ENCODE measurements around the gene FOXO3. TPM values are rescaled to one million over a fixed set of nuclear protein-coding genes. Genes with fewer than 3 reads are reported as not detected.

FOXO3 gene
- total RNA-seq, 4 donors from 2014 or later, result 34.3 to 61.1 (median 49.7) TPM

DNA sequence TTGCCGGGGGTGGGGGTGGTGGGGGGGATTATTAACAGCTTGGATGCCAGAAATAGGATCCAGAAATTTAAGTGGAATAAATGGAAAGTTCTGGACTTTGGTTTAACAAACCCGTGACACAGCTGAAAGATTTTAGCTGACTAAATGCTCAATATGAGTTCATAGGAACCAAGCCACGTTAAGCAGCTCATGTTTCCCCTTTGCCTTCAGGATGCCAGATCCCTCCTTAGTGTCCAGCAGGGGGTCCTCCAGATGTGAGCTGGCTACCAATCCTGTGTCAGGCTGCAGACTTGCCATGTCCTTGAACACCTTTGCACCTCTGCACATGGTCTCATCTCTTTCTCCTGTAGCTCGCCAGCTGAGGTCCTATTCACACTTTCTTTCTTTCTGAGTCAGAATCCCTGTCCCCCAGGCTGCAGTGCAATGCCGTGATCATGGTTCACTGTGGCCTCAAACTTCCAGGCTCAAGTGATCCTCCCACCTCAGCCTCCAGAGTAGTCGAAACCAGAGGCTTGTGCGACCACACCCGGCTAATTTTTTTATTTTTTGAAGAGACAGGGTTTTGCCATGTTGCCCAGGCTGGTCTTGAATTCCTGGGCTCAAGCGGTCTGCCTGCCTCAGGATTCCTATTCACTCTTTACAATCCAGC lies 154.2 kb downstream of the FOXO3 start:
- no peaks in the 10 kb centered on the region for H3K27me3 ChIP-seq
- DNase-seq, result no peak
- H3K4me3 ChIP-seq, result no peak overlapping the region
- H3K36me3 ChIP-seq, result no peaks in the 10 kb centered on the region
- H3K9me3 ChIP-seq, result no peaks in the 10 kb centered on the region
- H3K4me1 ChIP-seq, result no peaks in the 10 kb centered on the region
- no peak for TF ChIP-seq POLR2A (IDR thresholded peaks at IDR 0.05)
- TF ChIP-seq, protein P1, sequence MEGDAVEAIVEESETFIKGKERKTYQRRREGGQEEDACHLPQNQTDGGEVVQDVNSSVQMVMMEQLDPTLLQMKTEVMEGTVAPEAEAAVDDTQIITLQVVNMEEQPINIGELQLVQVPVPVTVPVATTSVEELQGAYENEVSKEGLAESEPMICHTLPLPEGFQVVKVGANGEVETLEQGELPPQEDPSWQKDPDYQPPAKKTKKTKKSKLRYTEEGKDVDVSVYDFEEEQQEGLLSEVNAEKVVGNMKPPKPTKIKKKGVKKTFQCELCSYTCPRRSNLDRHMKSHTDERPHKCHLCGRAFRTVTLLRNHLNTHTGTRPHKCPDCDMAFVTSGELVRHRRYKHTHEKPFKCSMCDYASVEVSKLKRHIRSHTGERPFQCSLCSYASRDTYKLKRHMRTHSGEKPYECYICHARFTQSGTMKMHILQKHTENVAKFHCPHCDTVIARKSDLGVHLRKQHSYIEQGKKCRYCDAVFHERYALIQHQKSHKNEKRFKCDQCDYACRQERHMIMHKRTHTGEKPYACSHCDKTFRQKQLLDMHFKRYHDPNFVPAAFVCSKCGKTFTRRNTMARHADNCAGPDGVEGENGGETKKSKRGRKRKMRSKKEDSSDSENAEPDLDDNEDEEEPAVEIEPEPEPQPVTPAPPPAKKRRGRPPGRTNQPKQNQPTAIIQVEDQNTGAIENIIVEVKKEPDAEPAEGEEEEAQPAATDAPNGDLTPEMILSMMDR (IDR thresholded peaks at IDR 0.05), result no peak
- no peak overlapping the region for H3K27ac ChIP-seq

DNA sequence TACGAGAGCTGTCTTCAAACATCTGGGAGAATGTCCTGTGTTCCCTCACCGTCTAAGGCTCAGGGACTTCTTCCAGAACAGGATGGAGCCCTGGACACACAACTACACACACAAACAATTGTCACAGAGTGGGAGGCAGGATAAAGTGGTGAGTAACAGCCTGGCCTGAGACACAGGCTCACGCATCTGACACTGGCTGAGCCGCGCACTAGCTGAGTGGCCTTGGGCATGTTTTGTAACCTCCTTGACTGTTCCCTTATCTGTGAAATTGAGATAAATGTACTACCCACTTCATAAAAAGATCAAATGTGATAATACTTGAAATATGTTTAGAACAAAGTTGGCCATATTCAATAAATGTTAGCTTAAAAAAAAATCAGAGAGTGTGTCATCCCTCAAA lies 155.1 kb downstream of the FOXO3 start:
- no peaks in the 10 kb centered on the region for H3K9me3 ChIP-seq
- no peak for TF ChIP-seq POLR2A (IDR thresholded peaks at IDR 0.05)
- TF ChIP-seq, protein P1 (IDR thresholded peaks at IDR 0.05), result no peak
- no peaks in the 10 kb centered on the region for H3K4me1 ChIP-seq
- no peak overlapping the region for H3K27ac ChIP-seq
- no peak for DNase-seq
- no peak overlapping the region for H3K4me3 ChIP-seq
- no peaks in the 10 kb centered on the region for H3K36me3 ChIP-seq
- no peaks in the 10 kb centered on the region for H3K27me3 ChIP-seq

DNA sequence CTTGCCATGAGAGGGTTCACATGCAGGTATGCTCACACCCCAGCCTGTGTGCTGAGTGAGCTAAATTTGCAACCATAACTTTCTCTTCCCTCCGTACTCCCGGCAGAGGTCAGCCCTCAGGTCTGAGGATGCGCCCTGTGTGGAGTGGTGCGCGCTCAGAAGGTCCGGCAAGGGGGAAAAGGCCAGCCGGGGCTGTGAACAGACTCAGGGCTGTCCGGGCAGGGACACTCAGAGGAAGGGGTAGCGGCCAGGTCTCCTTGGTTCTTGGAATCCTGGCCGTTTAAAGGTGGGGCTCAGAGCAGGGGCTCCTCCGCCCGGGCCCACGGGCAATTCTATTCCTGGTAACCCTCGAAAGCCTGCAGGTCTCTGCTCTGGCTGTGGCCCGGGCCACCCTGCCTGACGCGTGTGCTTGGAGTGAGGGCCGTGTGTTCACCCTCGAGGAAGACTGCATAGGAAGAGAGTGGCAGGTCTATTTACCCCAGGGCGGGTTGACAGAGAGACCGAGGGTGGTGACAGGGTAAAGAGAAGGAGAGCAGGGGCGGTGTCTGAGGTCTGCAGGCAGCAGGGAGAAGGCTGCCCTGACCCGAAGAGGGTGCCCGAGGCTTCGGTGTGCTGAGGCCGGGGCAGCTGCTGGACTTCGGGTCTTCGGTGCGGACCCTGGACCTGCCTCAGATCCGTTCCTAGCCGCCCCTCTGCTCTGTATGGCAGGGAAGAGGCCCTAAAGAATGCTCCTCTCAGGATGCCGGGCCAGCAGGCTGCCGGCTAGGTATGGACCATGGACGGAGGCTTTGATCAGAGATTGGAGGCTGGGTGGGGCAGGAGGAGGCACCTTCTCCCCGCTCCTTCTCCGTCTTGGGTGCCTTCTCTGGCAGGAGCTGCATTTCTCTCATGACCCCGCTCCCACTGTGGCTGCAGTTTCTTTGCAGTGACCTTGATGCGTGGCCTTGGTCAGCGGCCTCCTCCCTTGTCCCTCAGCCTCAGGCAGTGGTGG lies 156.4 kb downstream of the FOXO3 start:
- H3K27ac ChIP-seq, result no peak overlapping the region
- peak in 1 of 3 donors; percentile 38 for DNase-seq
- no peaks in the 10 kb centered on the region for H3K27me3 ChIP-seq
- no peaks in the 10 kb centered on the region for H3K9me3 ChIP-seq
- H3K4me1 ChIP-seq, result no peaks in the 10 kb centered on the region
- TF ChIP-seq, protein P1 (IDR thresholded peaks at IDR 0.05), result no peak
- no peak for TF ChIP-seq POLR2A (IDR thresholded peaks at IDR 0.05)
- H3K36me3 ChIP-seq, result no peaks in the 10 kb centered on the region
- H3K4me3 ChIP-seq, result no peak overlapping the region

- no peaks in the 10 kb centered on the region for H3K4me1 ChIP-seq
- H3K4me3 ChIP-seq, result no peak overlapping the region
- DNase-seq, result no peak
- H3K27ac ChIP-seq, result no peak overlapping the region
- no peaks in the 10 kb centered on the region for H3K36me3 ChIP-seq
- no peaks in the 10 kb centered on the region for H3K9me3 ChIP-seq
- TF ChIP-seq POLR2A (IDR thresholded peaks at IDR 0.05), result no peak
- TF ChIP-seq, protein P1 (IDR thresholded peaks at IDR 0.05), result no peak
- no peaks in the 10 kb centered on the region for H3K27me3 ChIP-seq
Observed at GRCh38 chr6:108719477-108719876, 158.8 kb downstream of the FOXO3 start.

DNA sequence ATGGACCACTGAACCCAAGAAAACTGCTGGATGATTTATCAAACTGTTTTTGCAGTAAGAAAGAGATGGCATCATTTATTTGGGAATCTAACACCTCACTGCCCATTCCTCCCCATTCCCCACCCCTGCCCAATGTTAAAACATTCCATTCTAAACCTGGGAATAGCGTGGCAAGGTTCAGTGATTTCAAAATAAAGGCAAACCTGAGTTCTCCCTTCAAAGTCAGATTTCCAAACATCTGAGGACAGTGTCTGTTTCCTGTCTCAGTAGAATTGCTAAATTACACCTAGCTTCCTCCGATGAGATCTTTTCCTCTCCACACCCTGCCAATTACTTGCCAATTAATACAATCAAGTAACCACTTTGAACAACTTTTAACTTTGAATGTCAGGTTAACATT lies 160.1 kb downstream of the FOXO3 start:
- Histone ChIP-seq H3K36me3 (no peaks in the 10 kb centered on the region), H3K27ac (no peak overlapping the region), H3K27me3 (no peaks in the 10 kb centered on the region), H3K4me1 (no peaks in the 10 kb centered on the region), H3K4me3 (no peak overlapping the region), H3K9me3 (no peaks in the 10 kb centered on the region)
- DNase-seq, result no peak
- TF ChIP-seq POLR2A (IDR thresholded peaks at IDR 0.05), result no peak
- TF ChIP-seq, protein P1 (IDR thresholded peaks at IDR 0.05), result no peak
